Panc1 (cell line): ENCODE results near the gene PEF1.

Experiments used
- CTCF ChIP-seq: fragments of 450-650 bp; IDR thresholded peaks from 2 replicates; pipeline ENCODE4 v1.5.1; 2017; ENCODE audit warnings: mild to moderate bottlenecking
- POLR2AphosphoS5 ChIP-seq: IDR thresholded peaks from 2 replicates; pipeline ENCODE4 v1.6.1; 2012; ENCODE audit warnings: mild to moderate bottlenecking, low read depth, low read length, moderate library complexity
- SIN3A ChIP-seq: IDR thresholded peaks from 2 replicates; pipeline ENCODE4 v1.6.1; 2012; ENCODE audit warnings: low read depth, mild to moderate bottlenecking, low read length, moderate library complexity, borderline replicate concordance; ENCODE audit not compliant: insufficient read depth

GRCh38 chr1:31691446-31691845 lies 46.8 kb upstream of the PEF1 start:
- TF ChIP-seq CTCF (no peak), POLR2AphosphoS5 (no peak), SIN3A (no peak)
